Endothelial cell of umbilical vein (primary cell): Measurements from ENCODE around the gene PITPNM1. TPM values are rescaled to one million over a fixed set of nuclear protein-coding genes. Genes with fewer than 3 reads are reported as not detected.

Source experiments
- BruUV-seq: library from RNA; stranded (reverse); fragments of 400-500 nt; replicated peaks from 2 replicates; lab custom pipeline; 2021; lab: Mats Ljungman, UMichigan
- CTCF ChIA-PET: fragments of 300-600, 350-600 bp; sonication (Branson Sonifier 250); formaldehyde crosslinking; loops from one replicate; lab custom pipeline; 2021; ENCODE audit warnings: antibody characterized with exemption, inconsistent platforms; lab: Charles Lee
- POLR2A ChIA-PET: fragments of 300-600, 350-600 bp; sonication (Branson Sonifier 250); formaldehyde crosslinking; loops from one replicate; lab custom pipeline; 2021; ENCODE audit warnings: antibody characterized with exemption, inconsistent platforms; lab: Charles Lee
- DNase-seq: peaks from one replicate; pipeline ENCODE4 v3.0.0-alpha.2; 2011; ENCODE audit warnings: low read depth, low spot score
- FAIRE-seq: peaks from 2 replicates; lab custom pipeline; 2011; peaks lifted over from hg19 to GRCh38; lab: Jason Lieb, UNC
- H2AFZ ChIP-seq: 2 replicates; pipeline ENCODE4 v1.6.0; 2012; ENCODE audit warnings: low read depth, low read length, control low read depth, inconsistent platforms
- H3K27ac ChIP-seq: 2 replicates; pipeline ENCODE4 v1.5.1; 2011; ENCODE audit warnings: low read depth, mild to moderate bottlenecking, control low read depth, low read length, moderate library complexity; ENCODE audit not compliant: insufficient read depth
- H3K27me3 ChIP-seq, 2 experiments: 2 replicates each; pipeline versions ENCODE4 v1.6.0 to v1.6.1; 2011; ENCODE audit warnings: low read length in 2 of 2, mixed read lengths in 1 of 2; ENCODE audit not compliant: control insufficient read depth in 2 of 2, insufficient read depth in 2 of 2
- H3K36me3 ChIP-seq, 2 experiments: 2 replicates in 1 of 2; 3 replicates in 1 of 2; pipeline ENCODE4 v1.5.1; 2011; ENCODE audit warnings: low read length in 2 of 2, mild to moderate bottlenecking in 1 of 2, moderate library complexity in 1 of 2; ENCODE audit not compliant: control insufficient read depth in 2 of 2, insufficient read depth in 2 of 2; ENCODE audit errors: extremely low read depth in 1 of 2
- H3K4me1 ChIP-seq: 3 replicates; pipeline ENCODE4 v1.5.1; 2011; ENCODE audit warnings: mild to moderate bottlenecking, low read length; ENCODE audit not compliant: control insufficient read depth, insufficient read depth; ENCODE audit errors: extremely low read depth
- H3K4me2 ChIP-seq: 2 replicates; pipeline ENCODE4 v1.6.1; 2011; ENCODE audit warnings: low read length, control low read depth, mixed read lengths; ENCODE audit not compliant: insufficient read depth
- H3K4me3 ChIP-seq, 3 experiments: fragments of 200-600 bp in 1 of 3; sonication (generic), shearing (Covaris generic) in 1 of 3; replicated peaks in 1 of 3; 2 replicates each; pipeline ENCODE4 v1.5.1; 2011 to 2016; ENCODE audit warnings: control low read depth in 3 of 3, low read length in 3 of 3, mild to moderate bottlenecking in 2 of 3, inconsistent platforms in 1 of 3, low read depth in 1 of 3, moderate library complexity in 1 of 3; ENCODE audit not compliant: insufficient read depth in 1 of 3
- H3K79me2 ChIP-seq: 2 replicates; pipeline ENCODE4 v1.6.0; 2012; ENCODE audit warnings: low read length, inconsistent platforms; ENCODE audit not compliant: control insufficient read depth, insufficient read depth
- H3K9ac ChIP-seq: replicated peaks from 2 replicates; pipeline ENCODE3; 2011; ENCODE audit warnings: low read length, control low read depth; ENCODE audit not compliant: insufficient read depth; ENCODE audit errors: extremely low read depth
- H3K9me1 ChIP-seq: replicated peaks from 3 replicates; pipeline ENCODE4 v1.6.0; 2011; ENCODE audit warnings: mild to moderate bottlenecking, low read length; ENCODE audit not compliant: control insufficient read depth, insufficient read depth; ENCODE audit errors: extremely low read depth
- H3K9me3 ChIP-seq: replicated peaks from 2 replicates; pipeline ENCODE4 v1.5.1; 2012; ENCODE audit warnings: low read length, inconsistent platforms; ENCODE audit not compliant: control insufficient read depth, insufficient read depth
- H4K20me1 ChIP-seq: replicated peaks from 2 replicates; pipeline ENCODE3; 2011; ENCODE audit warnings: mild to moderate bottlenecking, low read length; ENCODE audit not compliant: control insufficient read depth, insufficient read depth; ENCODE audit errors: extremely low read depth
- CTCF ChIP-seq, 2 donors: IDR thresholded peaks; 1 replicate in 1 of 2; 2 replicates in 1 of 2; pipeline ENCODE4 v1.5.1; 2011; ENCODE audit warnings: low read length in 2 of 2, mild to moderate bottlenecking in 2 of 2, moderate library complexity in 2 of 2, control low read depth in 1 of 2, inconsistent platforms in 1 of 2, low read depth in 1 of 2; ENCODE audit not compliant: insufficient read depth in 1 of 2; ENCODE audit errors: extremely low read depth in 1 of 2
- EZH2 ChIP-seq: IDR thresholded peaks from 2 replicates; pipeline ENCODE4 v1.6.1; 2012; ENCODE audit warnings: borderline replicate concordance, low read depth, mild to moderate bottlenecking, moderate library complexity, low read length, inconsistent platforms; ENCODE audit not compliant: severe bottlenecking
- FOS ChIP-seq: IDR thresholded peaks from 2 replicates; pipeline ENCODE4 v1.6.1; 2011; ENCODE audit warnings: mild to moderate bottlenecking, low read length, moderate library complexity, borderline replicate concordance; ENCODE audit not compliant: insufficient read depth
- GATA2 ChIP-seq: IDR thresholded peaks from 2 replicates; pipeline ENCODE4 v1.7.0; 2011; ENCODE audit warnings: low read depth, mild to moderate bottlenecking, moderate library complexity, mixed read lengths, low read length; ENCODE audit not compliant: insufficient read length, insufficient read depth
- JUN ChIP-seq: IDR thresholded peaks from 2 replicates; pipeline ENCODE4 v1.6.1; 2011; ENCODE audit warnings: borderline replicate concordance, low read depth; ENCODE audit not compliant: insufficient read length, insufficient read depth
- MAX ChIP-seq: IDR thresholded peaks from 2 replicates; pipeline ENCODE4 v1.6.1; 2011; ENCODE audit not compliant: insufficient read depth, insufficient read length
- MYC ChIP-seq: IDR thresholded peaks from one replicate; pipeline ENCODE4 v1.6.1; 2011; ENCODE audit warnings: mild to moderate bottlenecking, low read depth, low read length
- POLR2A ChIP-seq: IDR thresholded peaks from 2 replicates; pipeline ENCODE4 v1.6.1; 2012; ENCODE audit warnings: low read depth, mild to moderate bottlenecking, control low read depth, low read length
- POLR2AphosphoS5 ChIP-seq: IDR thresholded peaks from 2 replicates; pipeline ENCODE4 v1.6.1; 2012; ENCODE audit warnings: low read depth, mild to moderate bottlenecking, control low read depth, low read length, moderate library complexity; ENCODE audit not compliant: insufficient read depth
- dilution Hi-C: fragments of 300-500 bp; cut with MboI; formaldehyde crosslinking; loops from one replicate; pipeline ENCODE4 v1.15.0; 2019; ENCODE audit warnings: low sequenced_read_pairs; ENCODE audit not compliant: extremely low pct_ligation_motif_present
- intact Hi-C: fragments of 100-400 bp; cut with micrococcal nuclease; formaldehyde crosslinking; loops from one replicate; pipeline ENCODE4 v1.10.0; 2022
- polyA plus RNA-seq, 4 experiments: library from polyadenylated mRNA; depleted of rRNA in 3 of 4; stranded (reverse) in 3 of 4; unstranded in 1 of 4; fragments of >200 nt; gene quantifications; 2 replicates each; pipeline versions ENCODE4 v1.2.1 to v1.2.3, GENCODE V29; 2011 to 2012; ENCODE audit warnings: missing spikeins in 1 of 4
- total RNA-seq: library from RNA; stranded (reverse); gene quantifications from 2 replicates; pipeline ENCODE4 v1.2.3, GENCODE V29; 2021

The PITPNM1 gene
- total and polyA plus RNA-seq, 2 donors (not counting 3 experiments of a cell fraction or from before 2014, with no cell fraction given): 16.5 to 26.4 TPM

GRCh38 chr11:67497656-67498291, 7.4 kb downstream of the PITPNM1 start:
- no TSS peak for BruUV-seq
- intact Hi-C loops: no loop called here

More at GRCh38 chr11:67497656-67498291, 7.4 kb downstream of the PITPNM1 start:
- Histone ChIP-seq H3K79me2 (no peaks in the 10 kb centered on the region), H3K9me1 (no peaks in the 10 kb centered on the region), H2AFZ (no peak overlapping the region), H3K4me2 (no peak overlapping the region), H3K27ac (no peak overlapping the region), H3K4me1 (no peaks in the 10 kb centered on the region), H4K20me1 (no peaks in the 10 kb centered on the region), H3K4me3 (no peak overlapping the region), H3K9ac (no peak overlapping the region), H3K36me3 (no peaks in the 10 kb centered on the region), H3K27me3 (no peaks in the 10 kb centered on the region), H3K9me3 (no peaks in the 10 kb centered on the region)
- ChIA-PET POLR2A (no interaction called here), CTCF (no interaction called here)
- dilution Hi-C loops: no loop called here
- FAIRE-seq (no peak), DNase-seq (no peak)
- no peak for TF ChIP-seq POLR2AphosphoS5
- no peak for TF ChIP-seq EZH2
- TF ChIP-seq FOS: no peak
- TF ChIP-seq MYC: no peak
- no peak for TF ChIP-seq JUN
- no peak for TF ChIP-seq MAX
- TF ChIP-seq POLR2A: no peak
- no peak for TF ChIP-seq CTCF (IDR thresholded peaks at IDR 0.05; ENCODE audit: extremely low read depth in 1 of 2, insufficient read depth in 1 of 2, low read depth in 1 of 2, low read length in 2 of 2)
- no peak for TF ChIP-seq GATA2
